Fibroblast of lung (primary cell): ENCODE measurements around the gene CASP6. TPM values are rescaled to one million over a fixed set of nuclear protein-coding genes. Genes with fewer than 3 reads are reported as not detected.

Source experiments
- DNase-seq, 2 donors: peaks; one replicate each; pipeline versions ENCODE4 v3.0.0 to v3.0.0-alpha.2; 2010; ENCODE audit warnings: low read depth in 2 of 2
- H2AFZ ChIP-seq: 2 replicates; pipeline ENCODE4 v1.5.1; 2012; ENCODE audit warnings: low read length, control low read depth, inconsistent platforms
- H3K27ac ChIP-seq: 2 replicates; pipeline ENCODE4 v1.5.1; 2011; ENCODE audit warnings: low read length, control low read depth; ENCODE audit not compliant: insufficient read depth
- H3K27me3 ChIP-seq: 2 replicates; pipeline ENCODE4 v1.5.1; 2011; ENCODE audit warnings: mild to moderate bottlenecking, low read length; ENCODE audit not compliant: control insufficient read depth, insufficient read depth
- H3K36me3 ChIP-seq: 2 replicates; pipeline ENCODE4 v1.5.1; 2011; ENCODE audit warnings: low read length; ENCODE audit not compliant: control insufficient read depth, insufficient read depth
- H3K4me1 ChIP-seq: 2 replicates; pipeline ENCODE4 v1.5.1; 2011; ENCODE audit warnings: low read length; ENCODE audit not compliant: control insufficient read depth, insufficient read depth; ENCODE audit errors: extremely low read depth
- H3K4me2 ChIP-seq: 2 replicates; pipeline ENCODE4 v1.5.1; 2011; ENCODE audit warnings: low read length, control low read depth; ENCODE audit not compliant: insufficient read depth; ENCODE audit errors: extremely low read depth
- H3K4me3 ChIP-seq, 4 experiments: fragments of 200-600 bp in 1 of 4; sonication (generic) in 1 of 4; replicated peaks in 1 of 4; 2 replicates each; pipeline ENCODE4 v1.5.1; 2011 to 2016; ENCODE audit warnings: low read length in 4 of 4, low read depth in 3 of 4, mild to moderate bottlenecking in 3 of 4, control low read depth in 2 of 4, inconsistent platforms in 1 of 4, mixed read lengths in 1 of 4; ENCODE audit not compliant: insufficient read depth in 1 of 4; ENCODE audit errors: control extremely low read depth in 1 of 4
- H3K79me2 ChIP-seq: 2 replicates; pipeline ENCODE4 v1.5.1; 2012; ENCODE audit warnings: mild to moderate bottlenecking, low read length, inconsistent platforms; ENCODE audit not compliant: control insufficient read depth, insufficient read depth
- H3K9ac ChIP-seq: 2 replicates; pipeline ENCODE4 v1.5.1; 2011; ENCODE audit warnings: mild to moderate bottlenecking, low read length, control low read depth; ENCODE audit not compliant: insufficient read depth
- H3K9me3 ChIP-seq: 2 replicates; pipeline ENCODE4 v1.5.1; 2012; ENCODE audit warnings: low read depth, low read length; ENCODE audit not compliant: control insufficient read depth, insufficient read depth
- H4K20me1 ChIP-seq: 2 replicates; pipeline ENCODE4 v1.5.1; 2011; ENCODE audit warnings: low read length; ENCODE audit not compliant: control insufficient read depth, insufficient read depth; ENCODE audit errors: extremely low read depth
- EZH2 ChIP-seq: IDR thresholded peaks from 2 replicates; pipeline ENCODE4 v1.5.1; 2012; ENCODE audit warnings: low read length, control low read depth, mild to moderate bottlenecking; ENCODE audit errors: missing control alignments
- polyA plus RNA-seq, 2 donors: library from polyadenylated mRNA; depleted of rRNA in 1 of 2; stranded (reverse) in 1 of 2; unstranded in 1 of 2; fragments of >200 nt; gene quantifications; 2 replicates each; pipeline ENCODE4 v1.2.1, GENCODE V29; 2011 to 2012; ENCODE audit warnings: missing spikeins in 1 of 2
- total RNA-seq: library from RNA; depleted of rRNA; stranded (reverse); fragments of >200 nt; gene quantifications from 2 replicates; pipeline ENCODE4 v1.2.1, GENCODE V29; 2014
- TF ChIP-seq, protein P1 (sequence below), 2 donors: IDR thresholded peaks in 1 of 2; conservative IDR thresholded peaks in 1 of 2; 1 replicate in 1 of 2; 2 replicates in 1 of 2; pipeline ENCODE4 v1.5.1; 2011 to 2012; ENCODE audit warnings: low read length in 2 of 2, control low read depth in 1 of 2, inconsistent platforms in 1 of 2, low read depth in 1 of 2, mild to moderate bottlenecking in 1 of 2

CASP6 gene
- total and polyA plus RNA-seq, 2 donors (not counting 1 experiment from before 2014, with no cell fraction given): 33.5 to 44.7 TPM

DNA sequence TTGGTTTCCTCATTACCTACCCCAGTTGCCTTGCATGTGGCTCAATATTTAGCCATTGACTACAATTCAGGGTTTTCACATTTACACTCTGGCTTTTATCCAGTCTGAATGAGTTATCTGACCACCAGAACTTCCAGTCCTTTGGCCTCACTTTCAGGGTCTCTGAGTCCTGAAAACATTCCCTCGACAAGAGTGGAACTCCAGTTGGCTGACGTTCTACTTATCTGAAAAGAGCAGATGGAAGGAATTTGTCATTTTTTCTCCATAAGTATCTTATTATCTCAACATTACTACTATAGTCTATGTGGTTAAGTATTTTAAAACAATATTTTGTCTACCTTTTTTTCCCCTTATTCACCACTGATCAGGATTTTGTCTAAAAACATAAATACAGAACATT, 5.2 kb upstream of the CASP6 start:
- Histone ChIP-seq H3K9ac (no peak overlapping the region), H3K79me2 (no peaks in the 10 kb centered on the region), H3K27me3 (no peaks in the 10 kb centered on the region), H3K4me2 (no peak overlapping the region), H3K4me3 (no peak overlapping the region), H3K4me1 (no peaks in the 10 kb centered on the region), H3K27ac (no peak overlapping the region), H3K36me3 (peaks cover under 1% of the 10 kb centered on the region), H3K9me3 (no peaks in the 10 kb centered on the region), H4K20me1 (no peaks in the 10 kb centered on the region), H2AFZ (no peak overlapping the region)
- DNase-seq: no peak
- TF ChIP-seq, protein P1, sequence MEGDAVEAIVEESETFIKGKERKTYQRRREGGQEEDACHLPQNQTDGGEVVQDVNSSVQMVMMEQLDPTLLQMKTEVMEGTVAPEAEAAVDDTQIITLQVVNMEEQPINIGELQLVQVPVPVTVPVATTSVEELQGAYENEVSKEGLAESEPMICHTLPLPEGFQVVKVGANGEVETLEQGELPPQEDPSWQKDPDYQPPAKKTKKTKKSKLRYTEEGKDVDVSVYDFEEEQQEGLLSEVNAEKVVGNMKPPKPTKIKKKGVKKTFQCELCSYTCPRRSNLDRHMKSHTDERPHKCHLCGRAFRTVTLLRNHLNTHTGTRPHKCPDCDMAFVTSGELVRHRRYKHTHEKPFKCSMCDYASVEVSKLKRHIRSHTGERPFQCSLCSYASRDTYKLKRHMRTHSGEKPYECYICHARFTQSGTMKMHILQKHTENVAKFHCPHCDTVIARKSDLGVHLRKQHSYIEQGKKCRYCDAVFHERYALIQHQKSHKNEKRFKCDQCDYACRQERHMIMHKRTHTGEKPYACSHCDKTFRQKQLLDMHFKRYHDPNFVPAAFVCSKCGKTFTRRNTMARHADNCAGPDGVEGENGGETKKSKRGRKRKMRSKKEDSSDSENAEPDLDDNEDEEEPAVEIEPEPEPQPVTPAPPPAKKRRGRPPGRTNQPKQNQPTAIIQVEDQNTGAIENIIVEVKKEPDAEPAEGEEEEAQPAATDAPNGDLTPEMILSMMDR (conservative IDR thresholded peaks at IDR 0.05 in 1 of 2, IDR thresholded peaks at IDR 0.05 in 1 of 2; ENCODE audit: low read depth in 1 of 2, low read length in 2 of 2): no peak

DNA sequence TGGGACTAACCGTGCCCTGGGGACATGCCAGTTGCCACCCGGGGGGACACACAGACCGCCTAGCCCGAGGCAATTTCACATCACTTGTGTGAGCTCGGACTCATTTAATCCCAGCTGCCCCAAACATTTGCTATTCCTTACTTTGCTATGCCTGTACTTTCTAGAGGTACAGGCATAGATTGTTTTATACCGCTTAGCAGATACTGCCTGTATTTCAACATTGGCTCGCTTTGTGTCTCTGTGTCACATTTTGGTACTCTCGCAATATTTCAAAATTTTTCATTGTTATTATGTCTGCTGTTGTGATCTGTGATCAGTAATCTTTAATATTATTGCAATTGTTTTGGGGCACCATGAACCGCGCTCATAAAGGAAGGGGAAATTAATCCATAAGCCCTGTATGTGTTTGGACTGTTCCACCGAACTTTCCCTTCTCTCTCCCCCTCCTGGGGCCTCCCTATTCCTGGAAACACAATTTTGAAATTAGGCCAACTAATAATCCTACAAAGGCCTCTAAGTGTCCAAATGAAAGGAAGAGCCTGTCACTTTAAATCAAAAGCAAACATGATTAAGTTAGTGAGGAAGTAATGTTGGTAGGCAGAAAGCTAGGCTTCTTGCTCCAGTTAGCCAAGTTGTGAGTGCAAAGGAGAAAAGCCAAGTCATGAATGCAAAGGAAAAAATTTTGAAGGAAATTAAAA, 568 bp upstream of the CASP6 start:
- Histone ChIP-seq H3K4me1 (peaks cover 2% of the 10 kb centered on the region), H3K79me2 (peaks cover 10% of the 10 kb centered on the region), H4K20me1 (no peaks in the 10 kb centered on the region), H3K9me3 (no peaks in the 10 kb centered on the region), H3K4me2 (peak overlapping the region; percentile 66), H2AFZ (peak overlapping the region; percentile 73), H3K9ac (peak overlapping the region; percentile 51), H3K4me3 (peak overlapping the region; percentile 73 to 84 (median 80)), H3K36me3 (no peaks in the 10 kb centered on the region), H3K27ac (no peak overlapping the region), H3K27me3 (no peaks in the 10 kb centered on the region)
- DNase-seq: peak in 1 of 2 donors; percentile 28
- no peak for TF ChIP-seq EZH2
- TF ChIP-seq, protein P1 (conservative IDR thresholded peaks at IDR 0.05 in 1 of 2, IDR thresholded peaks at IDR 0.05 in 1 of 2; ENCODE audit: low read depth in 1 of 2, low read length in 2 of 2): no peak

DNA sequence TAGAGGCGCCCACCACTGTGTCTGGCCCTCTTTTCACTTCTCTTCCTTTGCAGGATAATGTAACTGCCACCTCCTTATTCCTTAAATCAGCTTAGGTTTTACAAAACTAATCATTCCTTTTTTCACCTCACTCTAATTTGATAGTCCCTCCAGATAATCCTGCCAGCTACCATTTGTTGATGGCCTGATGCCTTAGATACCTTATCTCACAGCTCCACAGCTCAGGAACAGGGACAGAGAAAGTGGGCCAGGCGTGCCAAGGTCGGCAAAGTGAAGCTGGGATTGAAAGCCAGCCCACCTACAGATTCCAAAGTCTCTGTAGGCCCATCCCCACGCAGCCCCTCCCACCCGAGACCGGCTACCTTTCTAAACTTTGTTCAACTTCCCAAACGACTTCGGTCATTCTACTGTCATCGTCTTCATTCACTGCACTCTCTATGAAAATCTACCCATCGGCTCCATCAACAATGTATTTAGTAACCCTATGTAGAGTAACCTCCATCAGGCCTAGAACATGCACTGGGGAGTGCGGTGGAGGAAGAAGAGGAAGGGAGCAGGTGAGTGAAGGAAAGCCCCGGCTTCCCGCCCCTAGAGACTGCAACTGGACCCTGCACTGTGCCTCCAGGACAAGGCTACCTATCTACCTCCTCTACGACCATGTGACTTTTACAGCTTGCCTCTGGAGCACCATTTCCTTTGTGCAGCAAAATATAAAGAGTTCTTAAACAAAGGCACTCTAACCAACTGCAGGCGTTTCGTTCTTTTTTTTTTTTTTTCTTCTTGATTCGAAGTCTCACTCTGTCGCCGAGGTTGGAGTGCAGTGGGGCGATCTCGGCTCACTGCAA, 1.5 kb downstream of the CASP6 start:
- Histone ChIP-seq H2AFZ (peak overlapping the region; percentile 64), H3K27ac (peak overlapping the region; percentile 80), H3K79me2 (peaks cover 10% of the 10 kb centered on the region), H3K9ac (peak overlapping the region; percentile 40), H3K4me3 (peak overlapping the region; percentile 73 to 84 (median 80)), H3K4me1 (peaks cover 2% of the 10 kb centered on the region), H3K27me3 (no peaks in the 10 kb centered on the region), H3K4me2 (peak overlapping the region; percentile 49), H4K20me1 (no peaks in the 10 kb centered on the region), H3K9me3 (no peaks in the 10 kb centered on the region), H3K36me3 (no peaks in the 10 kb centered on the region)
- DNase-seq: peak in 1 of 2 donors; percentile 7
- TF ChIP-seq, protein P1 (conservative IDR thresholded peaks at IDR 0.05 in 1 of 2, IDR thresholded peaks at IDR 0.05 in 1 of 2; ENCODE audit: low read depth in 1 of 2, low read length in 2 of 2): no peak
- TF ChIP-seq EZH2: no peak
